GM12873 (cell line): ENCODE measurements around the gene GTPBP1.

Experiments
- TF ChIP-seq, protein P1 (sequence below): IDR thresholded peaks from 2 replicates; pipeline ENCODE4 v1.5.1; 2012; ENCODE audit warnings: low read depth, mild to moderate bottlenecking, moderate library complexity, low read length, control low read depth; ENCODE audit not compliant: insufficient read depth; ENCODE audit errors: missing control alignments

GTPBP1 gene

GRCh38 chr22:38776086-38776485, 70.3 kb downstream of the GTPBP1 start:
- TF ChIP-seq, protein P1, sequence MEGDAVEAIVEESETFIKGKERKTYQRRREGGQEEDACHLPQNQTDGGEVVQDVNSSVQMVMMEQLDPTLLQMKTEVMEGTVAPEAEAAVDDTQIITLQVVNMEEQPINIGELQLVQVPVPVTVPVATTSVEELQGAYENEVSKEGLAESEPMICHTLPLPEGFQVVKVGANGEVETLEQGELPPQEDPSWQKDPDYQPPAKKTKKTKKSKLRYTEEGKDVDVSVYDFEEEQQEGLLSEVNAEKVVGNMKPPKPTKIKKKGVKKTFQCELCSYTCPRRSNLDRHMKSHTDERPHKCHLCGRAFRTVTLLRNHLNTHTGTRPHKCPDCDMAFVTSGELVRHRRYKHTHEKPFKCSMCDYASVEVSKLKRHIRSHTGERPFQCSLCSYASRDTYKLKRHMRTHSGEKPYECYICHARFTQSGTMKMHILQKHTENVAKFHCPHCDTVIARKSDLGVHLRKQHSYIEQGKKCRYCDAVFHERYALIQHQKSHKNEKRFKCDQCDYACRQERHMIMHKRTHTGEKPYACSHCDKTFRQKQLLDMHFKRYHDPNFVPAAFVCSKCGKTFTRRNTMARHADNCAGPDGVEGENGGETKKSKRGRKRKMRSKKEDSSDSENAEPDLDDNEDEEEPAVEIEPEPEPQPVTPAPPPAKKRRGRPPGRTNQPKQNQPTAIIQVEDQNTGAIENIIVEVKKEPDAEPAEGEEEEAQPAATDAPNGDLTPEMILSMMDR = no peak

DNA sequence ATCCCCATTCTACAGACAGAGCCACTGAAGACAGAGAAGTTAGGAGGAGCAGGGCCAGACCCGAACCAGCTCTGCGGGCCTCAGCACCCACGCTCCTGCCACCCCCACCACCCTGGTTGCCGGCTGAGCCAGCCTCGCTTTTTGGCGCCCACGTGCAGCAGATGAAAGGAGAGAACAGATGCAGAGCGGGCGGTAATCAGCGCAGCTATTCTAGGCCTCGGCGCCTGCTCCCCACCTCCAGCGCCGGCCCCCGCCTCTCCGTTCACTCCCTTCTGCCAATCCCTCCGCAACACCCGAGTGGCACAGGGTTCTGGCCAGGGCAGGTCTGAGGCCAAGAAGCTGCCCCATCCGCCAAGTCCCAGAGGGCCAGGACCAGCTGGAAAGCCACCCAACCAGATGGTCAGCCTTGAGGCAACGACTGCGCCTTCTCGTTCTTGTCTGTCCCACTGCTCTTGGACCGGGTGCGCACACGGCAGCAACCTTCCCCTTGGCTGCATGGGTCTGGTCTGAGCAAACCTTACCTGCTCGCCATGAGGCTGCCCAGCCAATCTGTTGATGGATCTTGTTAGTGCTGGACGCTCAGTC, 71.4 kb downstream of the GTPBP1 start:
- TF ChIP-seq, protein P1 = no peak

- TF ChIP-seq, protein P1 = no peak
Observed at GRCh38 chr22:38781033-38781432, 75.3 kb downstream of the GTPBP1 start.

GRCh38 chr22:38782402-38783094, 76.8 kb downstream of the GTPBP1 start:
- TF ChIP-seq, protein P1 = no peak
